NT2/D1 (cell line): ENCODE results near the gene KIAA1217.
A peak's percentile ranks its signal among the peaks of the same experiment; 100 is the strongest.

Experiments used
- DNase-seq: peaks from one replicate; pipeline ENCODE4 v3.0.0-alpha.2; 2011; ENCODE audit warnings: low read depth, low spot score
- H3K27me3 ChIP-seq: 2 replicates; pipeline ENCODE4 v1.6.0; 2011; ENCODE audit warnings: mild to moderate bottlenecking; ENCODE audit not compliant: insufficient read length, insufficient read depth
- H3K36me3 ChIP-seq: 2 replicates; pipeline ENCODE4 v1.6.1; 2011; ENCODE audit warnings: mild to moderate bottlenecking, low read length, mixed read lengths; ENCODE audit not compliant: insufficient read depth, insufficient read length
- H3K4me1 ChIP-seq: 2 replicates; pipeline ENCODE4 v1.5.1; 2011; ENCODE audit not compliant: insufficient read depth, insufficient read length
- H3K4me3 ChIP-seq: 2 replicates; pipeline ENCODE4 v1.5.1; 2011; ENCODE audit warnings: low read depth; ENCODE audit not compliant: insufficient read length
- H3K9ac ChIP-seq: 2 replicates; pipeline ENCODE4 v1.6.0; 2011; ENCODE audit warnings: low read depth; ENCODE audit not compliant: insufficient read length
- H3K9me3 ChIP-seq: 2 replicates; pipeline ENCODE4 v1.5.1; 2011; ENCODE audit warnings: mild to moderate bottlenecking, low read length; ENCODE audit not compliant: insufficient read depth
- SUZ12 ChIP-seq: IDR thresholded peaks from 2 replicates; pipeline ENCODE4 v1.6.1; 2011; ENCODE audit not compliant: insufficient read length, insufficient read depth; ENCODE audit errors: extremely low read depth
- YY1 ChIP-seq: IDR thresholded peaks from 2 replicates; pipeline ENCODE4 v1.6.1; 2011; ENCODE audit not compliant: insufficient read length, insufficient read depth
- ZNF274 ChIP-seq: IDR thresholded peaks from 2 replicates; pipeline ENCODE4 v1.6.1; 2011; ENCODE audit warnings: mild to moderate bottlenecking, low read depth, low read length

KIAA1217 gene

GRCh38 chr10:24550680-24551079 lies 341.7 kb downstream of the KIAA1217 start:
- H3K4me3 ChIP-seq, result no peak overlapping the region
- no peak for DNase-seq
- no peak for TF ChIP-seq SUZ12
- TF ChIP-seq YY1, result no peak
- no peak for TF ChIP-seq ZNF274
- H3K27me3 ChIP-seq, result no peaks in the 10 kb centered on the region
- no peaks in the 10 kb centered on the region for H3K9me3 ChIP-seq
- H3K36me3 ChIP-seq, result peaks cover 6% of the 10 kb centered on the region
- no peak overlapping the region for H3K9ac ChIP-seq
- H3K4me1 ChIP-seq, result peaks cover 2% of the 10 kb centered on the region

- TF ChIP-seq SUZ12 (no peak), YY1 (no peak), ZNF274 (no peak)
- Histone ChIP-seq H3K9me3 (no peaks in the 10 kb centered on the region), H3K4me1 (peaks cover 2% of the 10 kb centered on the region), H3K9ac (no peak overlapping the region), H3K4me3 (no peak overlapping the region), H3K36me3 (peaks cover 1% of the 10 kb centered on the region), H3K27me3 (peaks cover under 1% of the 10 kb centered on the region)
- DNase-seq, result no peak
Observed at GRCh38 chr10:24551161-24551560, 342.2 kb downstream of the KIAA1217 start.

GRCh38 chr10:24552346-24553016 lies 343.5 kb downstream of the KIAA1217 start:
- Histone ChIP-seq H3K36me3 (no peaks in the 10 kb centered on the region), H3K9ac (no peak overlapping the region), H3K4me1 (peaks cover 2% of the 10 kb centered on the region), H3K27me3 (peaks cover 3% of the 10 kb centered on the region), H3K4me3 (no peak overlapping the region), H3K9me3 (no peaks in the 10 kb centered on the region)
- TF ChIP-seq ZNF274 (no peak), YY1 (no peak), SUZ12 (no peak)
- DNase-seq, result peak; percentile 70

- Histone ChIP-seq H3K9ac (no peak overlapping the region), H3K4me3 (no peak overlapping the region), H3K27me3 (peaks cover 3% of the 10 kb centered on the region), H3K4me1 (peaks cover 2% of the 10 kb centered on the region), H3K9me3 (no peaks in the 10 kb centered on the region), H3K36me3 (no peaks in the 10 kb centered on the region)
- no peak for DNase-seq
- no peak for TF ChIP-seq SUZ12
- TF ChIP-seq ZNF274, result no peak
- TF ChIP-seq YY1, result no peak
Observed at GRCh38 chr10:24553051-24553612, 344.2 kb downstream of the KIAA1217 start.

DNA sequence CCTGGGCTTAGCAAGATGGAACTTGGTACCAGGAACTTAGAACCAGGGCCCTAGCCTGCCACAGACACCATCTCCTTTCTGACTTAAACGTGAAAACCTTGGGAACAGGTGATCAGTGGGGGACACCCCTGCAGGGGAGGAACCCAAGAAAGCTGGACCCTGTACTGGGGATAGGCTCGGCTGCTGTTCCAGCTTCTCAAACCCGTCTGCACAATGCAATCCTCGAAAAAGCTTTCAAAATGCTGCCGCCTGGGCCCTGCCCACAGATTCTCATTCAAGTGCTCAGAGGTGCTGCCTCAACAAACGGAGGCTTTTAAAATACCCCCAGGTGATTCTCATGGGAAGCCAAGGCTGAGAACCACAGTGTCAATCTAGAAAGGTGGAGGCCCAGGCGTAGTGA lies 345.1 kb downstream of the KIAA1217 start:
- peaks cover under 1% of the 10 kb centered on the region; the same call in 1 of the 2 replicates for H3K9me3 ChIP-seq
- TF ChIP-seq YY1 (no peak), ZNF274 (no peak), SUZ12 (no peak)
- peaks cover 2% of the 10 kb centered on the region for H3K4me1 ChIP-seq
- peaks cover 3% of the 10 kb centered on the region for H3K27me3 ChIP-seq
- DNase-seq, result no peak
- H3K4me3 ChIP-seq, result no peak overlapping the region
- no peaks in the 10 kb centered on the region for H3K36me3 ChIP-seq
- H3K9ac ChIP-seq, result no peak overlapping the region

- TF ChIP-seq ZNF274 (no peak), SUZ12 (no peak), YY1 (no peak)
- no peak for DNase-seq
- peaks cover 3% of the 10 kb centered on the region for H3K27me3 ChIP-seq
- H3K36me3 ChIP-seq, result no peaks in the 10 kb centered on the region
- H3K4me3 ChIP-seq, result no peak overlapping the region
- peaks cover 22% of the 10 kb centered on the region for H3K9me3 ChIP-seq
- no peaks in the 10 kb centered on the region for H3K4me1 ChIP-seq
- no peak overlapping the region for H3K9ac ChIP-seq
Observed at GRCh38 chr10:24556126-24556749, 347.3 kb downstream of the KIAA1217 start.
